Embryonic facial prominence (tissue), 1 donor: ENCODE measurements around the gene WSCD1.

Experiments
- DNase-seq: peaks from one replicate; pipeline ENCODE4 v3.0.0-alpha.2; 2016; ENCODE audit errors: extremely low spot score

The WSCD1 gene

DNA sequence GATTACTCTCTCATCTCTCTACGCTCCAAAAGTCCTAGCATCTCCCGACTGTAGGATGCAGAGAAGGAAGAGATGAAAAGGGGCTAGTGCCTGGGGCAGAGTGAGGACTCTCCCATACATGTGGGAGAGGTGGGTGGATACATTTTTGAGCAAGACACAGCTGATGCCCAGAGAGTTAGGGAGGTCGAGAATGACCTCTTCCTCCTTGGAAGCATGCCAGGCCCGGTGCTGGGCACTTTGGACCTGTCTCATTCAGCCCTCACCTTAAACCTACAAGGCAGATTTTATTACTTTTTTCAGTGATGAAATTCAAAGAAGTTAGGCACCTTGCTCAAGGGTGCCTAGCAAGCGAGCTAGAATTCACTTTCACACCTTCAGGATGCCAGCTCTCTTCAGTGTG, 38.2 kb downstream of the WSCD1 start:
- no peak for DNase-seq

- DNase-seq, result no peak
These were observed 38.8 kb downstream of the WSCD1 start for GRCh38 chr17:6108987-6109386.

DNA sequence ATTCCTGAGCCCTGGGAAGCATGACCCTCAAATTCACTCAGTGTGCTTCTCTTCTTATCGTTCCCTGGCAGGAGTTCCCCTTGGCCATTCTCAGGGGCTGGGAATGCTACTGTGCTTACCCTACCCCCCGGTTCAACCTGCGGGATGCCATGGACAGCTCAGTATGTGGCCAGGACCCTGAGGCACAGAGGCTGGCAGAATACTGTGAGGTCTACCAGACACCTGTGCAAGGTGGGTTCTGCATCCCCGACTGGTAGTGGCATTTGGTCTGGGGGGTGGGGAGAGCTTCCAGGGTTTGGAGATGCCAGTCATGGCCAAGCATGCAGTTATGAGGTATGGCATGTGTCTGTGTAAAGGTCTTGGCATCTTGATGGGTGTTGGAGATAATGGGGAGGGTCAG, 39.4 kb downstream of the WSCD1 start:
- DNase-seq, result no peak

DNA sequence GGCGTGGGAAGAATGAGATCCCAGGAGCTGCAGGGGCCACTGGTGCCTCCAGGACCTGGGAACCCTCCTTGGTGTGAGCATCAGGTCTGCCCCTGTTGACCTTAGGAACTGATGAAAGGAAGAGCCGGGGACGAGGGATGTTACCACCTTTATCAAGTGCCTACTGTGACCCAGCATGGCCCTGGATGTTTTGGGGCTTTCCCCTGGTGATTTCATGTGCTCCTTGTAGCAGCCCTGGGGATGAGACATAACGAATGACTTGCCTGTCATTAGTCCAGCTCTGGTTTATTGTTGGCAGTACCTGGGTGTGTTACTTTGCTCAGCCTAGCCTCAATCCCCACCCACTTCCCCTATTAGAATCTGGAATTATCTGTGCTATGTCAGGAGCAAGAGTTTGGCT, 39.9 kb downstream of the WSCD1 start:
- DNase-seq, result no peak

- DNase-seq, result no peak
These were observed 40.4 kb downstream of the WSCD1 start for GRCh38 chr17:6110592-6110991.

- no peak for DNase-seq
These were observed 50.2 kb downstream of the WSCD1 start for GRCh38 chr17:6120351-6120750.

DNA sequence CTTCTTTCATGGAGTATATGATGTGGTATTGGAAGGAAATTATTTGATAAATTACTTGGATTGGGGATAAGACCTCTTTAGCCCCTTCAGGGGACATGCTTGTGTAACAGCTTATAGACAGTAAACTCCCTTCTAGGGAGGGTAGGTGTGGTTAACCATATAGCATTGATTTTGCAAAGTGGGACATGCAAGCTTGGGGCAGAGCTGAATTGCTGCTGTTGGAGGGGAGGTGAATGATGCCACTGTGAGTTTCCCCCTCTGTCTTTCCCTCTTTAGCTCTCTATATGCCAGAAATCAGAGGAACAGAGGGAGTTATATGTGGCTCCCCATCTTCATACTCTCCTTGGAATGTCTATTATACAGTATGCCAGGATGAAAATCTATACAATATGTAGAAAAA, 54.7 kb downstream of the WSCD1 start:
- DNase-seq, result no peak

DNA sequence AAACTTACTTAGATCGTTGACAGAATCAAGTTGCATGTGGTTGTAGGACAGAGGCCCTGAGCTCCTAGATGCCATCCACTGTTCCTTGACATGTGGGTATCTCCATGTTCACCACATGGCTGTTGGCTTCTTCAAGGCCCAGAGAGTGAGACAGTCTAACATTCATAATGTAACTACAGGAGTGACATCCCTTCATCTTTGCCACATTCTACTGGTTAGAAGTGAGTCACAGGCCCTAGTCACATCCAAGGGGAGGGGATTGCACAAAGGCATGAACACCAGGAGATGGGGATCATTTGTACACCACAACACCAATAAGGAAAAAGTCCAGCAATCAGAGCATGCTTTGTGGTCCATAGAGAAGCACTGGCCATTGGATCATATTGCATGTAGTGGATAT, 56.6 kb downstream of the WSCD1 start:
- DNase-seq, result no peak

GRCh38 chr17:6134721-6135120, 64.5 kb downstream of the WSCD1 start:
- no peak for DNase-seq

GRCh38 chr17:6135236-6135635, 65.1 kb downstream of the WSCD1 start:
- DNase-seq, result no peak

GRCh38 chr17:6135996-6136395, 65.8 kb downstream of the WSCD1 start:
- DNase-seq, result no peak

DNA sequence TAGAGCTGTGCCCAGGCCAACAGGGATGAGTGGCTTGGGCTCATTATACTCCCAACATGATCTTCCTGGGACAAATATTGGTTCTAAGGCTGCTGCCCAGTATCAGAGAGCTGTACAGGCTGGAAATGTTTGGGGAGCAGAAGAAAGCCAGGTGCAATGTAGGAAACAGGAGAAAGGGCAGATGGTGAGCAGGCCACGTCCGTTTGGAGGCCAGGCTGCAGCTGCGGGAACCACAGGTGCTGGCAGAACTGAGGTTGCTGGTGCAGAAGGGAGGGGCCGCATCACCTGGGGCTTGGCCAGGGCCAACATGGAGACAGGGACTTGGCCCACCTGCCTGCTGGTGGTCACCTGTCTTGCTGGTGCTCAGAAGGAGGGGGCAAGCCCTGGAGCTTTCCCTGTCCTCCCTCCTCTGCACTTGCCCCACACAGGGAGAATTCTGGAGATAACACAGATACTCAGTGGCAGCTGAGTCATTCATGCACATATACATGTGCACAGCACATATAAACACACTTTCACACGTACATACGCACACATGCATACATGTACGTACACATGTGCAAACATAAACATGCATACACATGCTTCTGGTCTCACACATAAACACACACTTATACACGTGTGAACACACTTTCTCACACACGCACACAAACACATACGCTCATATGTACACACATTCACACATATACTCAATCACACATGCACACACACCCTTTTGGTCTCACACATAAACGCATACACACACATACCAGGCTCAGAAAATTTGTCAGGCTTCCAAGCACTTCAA, 67.7 kb downstream of the WSCD1 start:
- DNase-seq, result no peak

- DNase-seq, result no peak
These were observed 68.7 kb downstream of the WSCD1 start for GRCh38 chr17:6138761-6139446.

GRCh38 chr17:6139447-6139832, 69.3 kb downstream of the WSCD1 start:
- no peak for DNase-seq

DNA sequence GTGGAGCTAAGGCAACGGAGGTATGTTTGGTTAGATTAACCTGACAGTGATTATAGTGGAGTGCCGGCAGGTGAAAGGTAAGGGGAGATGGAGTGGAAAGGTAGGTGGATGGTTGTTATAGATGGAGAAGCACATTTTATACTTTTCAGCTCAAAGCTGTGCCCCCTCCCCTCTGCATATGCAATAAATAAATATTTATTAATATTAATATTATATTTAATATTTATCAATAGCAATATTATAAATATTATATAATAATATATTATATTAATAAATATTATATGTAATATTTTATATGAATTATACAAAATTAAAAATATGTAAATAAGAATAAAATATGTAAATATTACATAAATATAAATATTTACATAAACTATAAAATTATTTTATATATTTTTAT, 70.0 kb downstream of the WSCD1 start:
- no peak for DNase-seq

DNA sequence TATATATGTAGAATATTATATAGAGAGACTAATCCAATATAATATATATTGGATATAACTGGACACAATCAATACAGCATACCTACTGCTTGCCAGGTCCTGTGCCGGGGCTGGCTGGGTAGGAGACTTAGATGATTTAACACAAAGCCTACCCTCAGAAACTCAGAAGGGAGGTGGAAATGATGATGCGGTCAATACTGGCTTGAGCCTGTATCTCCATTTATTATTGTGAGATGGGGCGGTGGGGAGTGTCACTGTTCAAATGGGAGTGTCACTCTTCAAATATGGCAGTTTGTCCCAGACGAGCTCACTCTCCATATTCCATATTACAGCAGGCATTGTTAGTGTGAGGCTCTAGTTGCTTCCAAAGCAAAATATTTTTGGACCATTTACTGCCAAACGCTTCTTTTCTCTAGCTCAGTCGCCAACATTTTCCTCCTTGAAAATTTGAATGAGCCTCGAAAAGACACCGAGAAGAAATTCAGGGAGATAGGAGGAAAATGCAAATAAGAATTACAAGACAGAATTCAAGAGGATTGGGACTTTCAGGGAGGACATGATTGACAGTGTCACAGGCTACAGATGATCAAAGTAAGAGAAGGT, 70.7 kb downstream of the WSCD1 start:
- no peak for DNase-seq

- DNase-seq, result no peak
These were observed 72.5 kb downstream of the WSCD1 start for GRCh38 chr17:6142701-6143100.

DNA sequence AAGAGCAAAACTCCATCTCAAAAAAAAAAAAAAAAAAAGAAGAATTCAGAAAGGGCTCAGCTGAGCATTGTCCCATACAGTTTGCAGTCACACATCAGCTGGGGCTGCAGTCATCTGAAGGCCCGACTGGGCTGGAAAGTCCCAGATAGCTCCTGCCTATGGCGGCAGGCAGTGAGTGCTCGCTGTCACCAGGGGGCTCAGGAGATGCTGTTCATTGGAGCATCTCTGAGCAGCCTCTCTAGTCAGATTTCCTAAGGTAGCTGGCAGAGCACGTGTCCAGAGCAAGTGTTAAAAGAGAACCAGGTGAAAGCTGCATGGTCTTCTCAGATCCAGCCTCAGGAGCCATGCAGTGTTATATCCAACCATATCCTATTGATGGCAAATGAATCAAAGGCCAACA, 75.8 kb downstream of the WSCD1 start:
- no peak for DNase-seq

GRCh38 chr17:6147042-6147441, 76.9 kb downstream of the WSCD1 start:
- DNase-seq, result no peak

GRCh38 chr17:6153375-6153774, 83.2 kb downstream of the WSCD1 start:
- no peak for DNase-seq

DNA sequence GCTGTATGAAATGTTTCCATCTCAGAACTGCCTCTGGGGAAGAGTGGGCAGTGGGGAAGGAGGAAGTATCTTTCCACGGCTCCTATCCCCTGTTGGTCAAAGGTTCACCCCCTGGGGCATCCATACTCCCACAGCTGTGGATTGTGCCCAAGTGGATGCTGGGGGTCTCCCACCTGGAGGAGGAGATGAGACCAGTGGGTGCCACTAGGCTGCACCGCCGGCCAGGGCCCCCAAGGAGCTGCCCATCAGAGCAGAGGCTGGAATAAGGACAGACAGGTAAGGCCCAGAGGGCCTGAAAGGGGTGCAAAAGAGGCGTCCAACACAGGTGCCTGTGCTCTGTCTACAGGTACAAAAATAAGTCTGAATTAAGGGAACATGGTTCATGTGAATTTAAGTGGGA, 87.5 kb downstream of the WSCD1 start:
- DNase-seq, result no peak

DNA sequence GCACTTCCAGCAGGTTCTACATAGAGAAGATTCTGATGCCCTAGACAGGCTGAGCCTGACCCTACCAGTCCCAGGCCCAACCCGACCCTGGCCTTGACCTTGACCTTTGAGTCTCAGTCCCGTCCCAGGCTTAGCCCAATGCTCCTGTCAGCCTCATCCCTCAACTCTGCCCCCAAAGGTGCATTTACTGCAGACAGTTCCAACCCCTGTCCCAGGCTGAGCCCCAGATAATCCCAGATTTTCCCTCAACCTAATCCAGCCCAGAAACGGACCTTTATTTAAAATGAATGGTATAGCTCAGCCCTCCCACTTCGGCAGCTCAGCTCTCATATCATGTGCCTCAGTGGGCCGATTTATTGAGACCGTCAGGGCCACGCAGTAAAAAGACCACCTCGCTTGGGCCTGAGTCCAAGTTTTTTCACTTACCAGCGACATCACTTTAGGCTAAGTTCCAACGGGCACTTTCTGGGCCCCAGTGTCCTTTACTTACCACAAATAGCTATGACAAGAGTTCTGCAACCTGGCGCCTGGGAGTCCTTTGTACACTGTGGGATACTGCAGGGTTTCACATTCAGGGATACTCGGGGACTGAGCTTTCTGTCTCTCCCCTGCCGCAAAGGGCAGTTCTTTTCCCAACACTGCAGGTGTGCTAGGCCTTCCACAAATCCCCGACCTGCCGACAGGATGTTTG, 89.5 kb downstream of the WSCD1 start:
- no peak for DNase-seq

DNA sequence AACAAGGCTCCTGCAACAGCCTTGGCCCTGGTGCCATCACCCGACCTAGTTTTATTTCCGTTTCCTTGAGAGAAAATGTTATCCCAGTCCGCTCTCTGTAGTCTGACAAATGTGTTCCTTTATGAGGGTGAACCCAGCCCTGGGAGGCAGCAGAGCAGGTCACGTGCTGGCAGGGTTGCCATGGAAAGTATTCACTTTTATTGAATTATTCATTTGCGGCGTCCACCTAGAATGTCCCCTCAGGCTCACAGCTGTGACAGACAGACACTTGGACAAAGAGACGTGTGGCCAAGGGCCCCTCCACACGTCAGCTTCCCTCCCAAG, 90.0 kb downstream of the WSCD1 start:
- no peak for DNase-seq
